WTC11 (cell line): Measurements from ENCODE around the gene RPS6KA5. TPM values are rescaled to one million over a fixed set of nuclear protein-coding genes. Genes with fewer than 3 reads are reported as not detected.
"Not testable (repeated sequence)": the region's sequence is repeated elsewhere in the genome, so short reads cannot be mapped to it uniquely, and the experiment has no call there.

Experiments used
- ATAC-seq: fragments of 200-7000 bp; cut with Tn5 transposase; 2 replicates; pipeline ENCODE4 v1.10.0; 2021; ENCODE audit warnings: mild to moderate bottlenecking, moderate library complexity
- CTCF ChIA-PET: fragments of 300-600 bp; sonication (Branson Sonifier 250); formaldehyde crosslinking; loops from one replicate; lab custom pipeline; 2021; ENCODE audit warnings: antibody characterized with exemption; lab: Charles Lee
- POLR2A ChIA-PET: fragments of 350-600 bp; sonication (Branson Sonifier 250); formaldehyde crosslinking; loops from one replicate; lab custom pipeline; 2021; ENCODE audit warnings: antibody characterized with exemption; lab: Charles Lee
- DNase-seq: peaks from one replicate; pipeline ENCODE4 v3.0.0; 2021; ENCODE audit warnings: low spot score
- H3K27ac Mint-ChIP-seq: 2 replicates; pipeline ENCODE4 v1.8.0; 2021; ENCODE audit warnings: mixed read lengths
- H3K27me3 Mint-ChIP-seq: 2 replicates; pipeline ENCODE4 v1.8.0; 2021; ENCODE audit warnings: low read depth, mild to moderate bottlenecking, moderate library complexity, mixed read lengths
- H3K36me3 Mint-ChIP-seq: 2 replicates; pipeline ENCODE4 v1.8.0; 2021; ENCODE audit warnings: mixed read lengths
- H3K4me1 Mint-ChIP-seq: 2 replicates; pipeline ENCODE4 v1.8.0; 2022; ENCODE audit warnings: mixed read lengths
- H3K4me3 Mint-ChIP-seq: 2 replicates; pipeline ENCODE4 v1.8.0; 2021; ENCODE audit warnings: mild to moderate bottlenecking, moderate library complexity, mixed read lengths
- H3K9me3 Mint-ChIP-seq: 2 replicates; pipeline ENCODE4 v1.8.0; 2021; ENCODE audit warnings: mixed read lengths
- CREM ChIP-seq: sonication (generic); formaldehyde crosslinking; IDR thresholded peaks from 2 replicates; pipeline ENCODE4 v1.8.1; 2022; ENCODE audit warnings: mild to moderate bottlenecking, missing genetic modification reagents, moderate library complexity
- E2F4 ChIP-seq: sonication (generic); formaldehyde crosslinking; IDR thresholded peaks from 2 replicates; pipeline ENCODE4 v1.8.1; 2022; ENCODE audit warnings: low read depth, mild to moderate bottlenecking, moderate library complexity, missing genetic modification reagents, borderline replicate concordance
- E2F5 ChIP-seq: sonication (generic); formaldehyde crosslinking; IDR thresholded peaks from 2 replicates; pipeline ENCODE4 v1.8.1; 2022; ENCODE audit warnings: mild to moderate bottlenecking, moderate library complexity, missing genetic modification reagents
- ELF4 ChIP-seq: sonication (generic); formaldehyde crosslinking; IDR thresholded peaks from 2 replicates; pipeline ENCODE4 v1.8.1; 2022; ENCODE audit warnings: low read depth, mild to moderate bottlenecking, moderate library complexity, missing genetic modification reagents
- IRF1 ChIP-seq: sonication (generic); formaldehyde crosslinking; IDR thresholded peaks from 2 replicates; pipeline ENCODE4 v1.8.0; 2023; ENCODE audit warnings: missing genetic modification reagents
- NFATC4 ChIP-seq: fragments of 250-450 bp; sonication (Bioruptor Pico); IDR thresholded peaks from 2 replicates; pipeline ENCODE4 v1.9.0; 2021; ENCODE audit warnings: mild to moderate bottlenecking
- NFE2L1 ChIP-seq: sonication (generic); formaldehyde crosslinking; IDR thresholded peaks from 2 replicates; pipeline ENCODE4 v1.8.1; 2023; ENCODE audit warnings: missing genetic modification reagents
- NR2C2 ChIP-seq: sonication (generic); formaldehyde crosslinking; IDR thresholded peaks from 2 replicates; pipeline ENCODE4 v1.8.0; 2022; ENCODE audit warnings: mild to moderate bottlenecking, missing genetic modification reagents
- OVOL2 ChIP-seq: fragments of 250-450 bp; sonication (Bioruptor Pico); IDR thresholded peaks from 2 replicates; pipeline ENCODE4 v1.9.0; 2021; ENCODE audit warnings: mild to moderate bottlenecking, borderline replicate concordance
- SMAD3 ChIP-seq: sonication (generic); formaldehyde crosslinking; IDR thresholded peaks from 2 replicates; pipeline ENCODE4 v1.8.0; 2022; ENCODE audit warnings: missing genetic modification reagents, mild to moderate bottlenecking, borderline replicate concordance
- SP1 ChIP-seq: sonication (generic); formaldehyde crosslinking; conservative IDR thresholded peaks from 2 replicates; pipeline ENCODE4 v1.8.1; 2022; ENCODE audit warnings: missing genetic modification reagents
- USF2 ChIP-seq: sonication (generic); formaldehyde crosslinking; IDR thresholded peaks from 2 replicates; pipeline ENCODE4 v1.8.1; 2023; ENCODE audit warnings: mild to moderate bottlenecking, missing genetic modification reagents, moderate library complexity
- ZNF138 ChIP-seq: sonication (generic); formaldehyde crosslinking; conservative IDR thresholded peaks from 2 replicates; pipeline ENCODE4 v1.8.1; 2022; ENCODE audit warnings: mild to moderate bottlenecking, moderate library complexity, missing genetic modification reagents
- ZNF532 ChIP-seq: fragments of 250-450 bp; sonication (Bioruptor Pico); IDR thresholded peaks from 2 replicates; pipeline ENCODE4 v1.9.0; 2021; ENCODE audit warnings: mild to moderate bottlenecking, borderline replicate concordance
- ZNF671 ChIP-seq: fragments of 250-450 bp; sonication (Bioruptor Pico); IDR thresholded peaks from 2 replicates; pipeline ENCODE4 v1.8.0; 2021; ENCODE audit warnings: mild to moderate bottlenecking
- total RNA-seq: library from RNA; stranded (reverse); gene quantifications from 3 replicates; pipeline ENCODE4 v1.2.3, GENCODE V29; 2021
- TF ChIP-seq, protein P1 (sequence below): sonication (generic); formaldehyde crosslinking; IDR thresholded peaks from 2 replicates; pipeline ENCODE4 v1.8.0; 2022; ENCODE audit warnings: mild to moderate bottlenecking, missing genetic modification reagents
- TF ChIP-seq, protein P2 (sequence below): sonication (generic); formaldehyde crosslinking; IDR thresholded peaks from 2 replicates; pipeline ENCODE4 v1.8.0; 2022; ENCODE audit warnings: mild to moderate bottlenecking, missing genetic modification reagents

RPS6KA5 gene
- total RNA-seq, 1 experiment from 2014 or later = 5.2 TPM

GRCh38 chr14:91100102-91100501 lies 39.7 kb upstream of the RPS6KA5 start (continued):
- TF ChIP-seq E2F4 (CRISPR knock-in tag) = no peak
- no peak for TF ChIP-seq OVOL2 (CRISPR knock-in tag)
- TF ChIP-seq E2F5 = no peak
- TF ChIP-seq ELF4 (CRISPR knock-in tag) = no peak
- no peak for TF ChIP-seq ZNF138 (CRISPR knock-in tag)
- TF ChIP-seq NR2C2 = no peak
- TF ChIP-seq NFE2L1 (CRISPR knock-in tag) = no peak
- TF ChIP-seq NFATC4 = no peak
- no peak for TF ChIP-seq USF2 (CRISPR knock-in tag)

- H3K4me3 Mint-ChIP-seq = no peak overlapping the region
- DNase-seq = no peak
- ATAC-seq = no peak
- no peaks in the 10 kb centered on the region for H3K27me3 Mint-ChIP-seq
- no peaks in the 10 kb centered on the region for H3K4me1 Mint-ChIP-seq
- TF ChIP-seq CREM (CRISPR knock-in tag) (no peak), ZNF532 (CRISPR knock-in tag) (no peak), SMAD3 (CRISPR knock-in tag) (no peak), SP1 (CRISPR knock-in tag) (no peak), ZNF671 (CRISPR knock-in tag) (no peak), IRF1 (CRISPR knock-in tag) (no peak)
- TF ChIP-seq, protein P1, sequence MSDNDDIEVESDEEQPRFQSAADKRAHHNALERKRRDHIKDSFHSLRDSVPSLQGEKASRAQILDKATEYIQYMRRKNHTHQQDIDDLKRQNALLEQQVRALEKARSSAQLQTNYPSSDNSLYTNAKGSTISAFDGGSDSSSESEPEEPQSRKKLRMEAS (CRISPR knock-in tag) = no peak
- TF ChIP-seq, protein P2, sequence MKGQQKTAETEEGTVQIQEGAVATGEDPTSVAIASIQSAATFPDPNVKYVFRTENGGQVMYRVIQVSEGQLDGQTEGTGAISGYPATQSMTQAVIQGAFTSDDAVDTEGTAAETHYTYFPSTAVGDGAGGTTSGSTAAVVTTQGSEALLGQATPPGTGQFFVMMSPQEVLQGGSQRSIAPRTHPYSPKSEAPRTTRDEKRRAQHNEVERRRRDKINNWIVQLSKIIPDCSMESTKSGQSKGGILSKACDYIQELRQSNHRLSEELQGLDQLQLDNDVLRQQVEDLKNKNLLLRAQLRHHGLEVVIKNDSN (CRISPR knock-in tag) = no peak
- TF ChIP-seq, all 79 proteins: peak for 0
- POLR2A ChIA-PET = interaction anchor here (0.6 to 0.8 kb wide), 2 partner anchors 9 to 34 kb away, joined by 3 to 5 read pairs; no protein-coding TSS in a partner anchor
- Mint-ChIP-seq H3K27ac (no peak overlapping the region), H3K9me3 (no peaks in the 10 kb centered on the region), H3K36me3 (no peaks in the 10 kb centered on the region)
- CTCF ChIA-PET = interaction anchor here (1.0 to 2.0 kb wide), 4 partner anchors 38 to 196 kb away, joined by 3 to 5 read pairs (median 4); partner anchors contain the start of gene RPS6KA5
These were observed 38.1 kb upstream of the RPS6KA5 start for GRCh38 chr14:91098591-91098990.

- H3K27ac Mint-ChIP-seq, H3K36me3 Mint-ChIP-seq, H3K4me3 Mint-ChIP-seq, H3K9me3 Mint-ChIP-seq, H3K4me1 Mint-ChIP-seq, ATAC-seq, DNase-seq, H3K27me3 Mint-ChIP-seq: not testable (repeated sequence)
- ChIA-PET CTCF (interaction anchor here (0.7 to 1.5 kb wide), 2 partner anchors 41 to 124 kb away, joined by 3 to 5 read pairs; no protein-coding TSS in a partner anchor), POLR2A (interaction anchor here (0.6 kb wide), 1 partner anchor 37 kb away, joined by 3 read pairs; the partner anchor contains the start of gene RPS6KA5)
These were observed 37.2 kb upstream of the RPS6KA5 start for GRCh38 chr14:91097657-91098056.
